Thyroid gland (tissue), 4 donors: ENCODE data around the gene SLC31A2.

Experiments
- CTCF ChIP-seq, 6 experiments: fragments of 200-600 bp in 3 of 6; fragments of 450-650 bp in 3 of 6; sonication (generic) in 3 of 6; IDR thresholded peaks; one replicate each; pipeline ENCODE4 v1.5.1; 2016 to 2019; ENCODE audit warnings: antibody characterized with exemption in 6 of 6, mild to moderate bottlenecking in 2 of 6, inconsistent platforms in 1 of 6, moderate library complexity in 1 of 6
- POLR2A ChIP-seq, 2 donors: fragments of 450-650 bp; IDR thresholded peaks; one replicate each; pipeline ENCODE4 v1.6.1; 2017; ENCODE audit warnings: antibody characterized with exemption in 2 of 2, mild to moderate bottlenecking in 2 of 2, moderate library complexity in 1 of 2

GRCh38 chr9:113131689-113132151 lies 19.1 kb upstream of the SLC31A2 start:
- TF ChIP-seq CTCF (IDR thresholded peaks at IDR 0.05): no peak
- TF ChIP-seq POLR2A (IDR thresholded peaks at IDR 0.05): no peak
